DMS 273 (cell line): Measurements from ENCODE around the gene PTPRN2.
"Not testable (repeated sequence)": the region's sequence is repeated elsewhere in the genome, so short reads cannot be mapped to it uniquely, and the experiment has no call there.

Experiments
- DNase-seq: peaks from one replicate; lab custom pipeline; 2025; ENCODE audit not compliant: unreplicated experiment; lab: John Stamatoyannopoulos, UW

The PTPRN2 gene

GRCh38 chr7:158245724-158246041 lies 341.9 kb downstream of the PTPRN2 start:
- DNase-seq: no peak

GRCh38 chr7:158244873-158245723 lies 342.5 kb downstream of the PTPRN2 start:
- no peak for DNase-seq

GRCh38 chr7:158244430-158244829 lies 343.2 kb downstream of the PTPRN2 start:
- DNase-seq: no peak

- no peak for DNase-seq
Measured at GRCh38 chr7:158241919-158242318, 345.7 kb downstream of the PTPRN2 start.

GRCh38 chr7:158240801-158241200 lies 346.8 kb downstream of the PTPRN2 start:
- no peak for DNase-seq

GRCh38 chr7:158239290-158239981 lies 348.2 kb downstream of the PTPRN2 start:
- DNase-seq: peak; percentile 12

GRCh38 chr7:158238616-158239289 lies 348.9 kb downstream of the PTPRN2 start:
- DNase-seq: no peak

GRCh38 chr7:158237672-158238335 lies 349.8 kb downstream of the PTPRN2 start:
- DNase-seq: no peak

- no peak for DNase-seq
Measured at GRCh38 chr7:158236400-158236799, 351.2 kb downstream of the PTPRN2 start.

GRCh38 chr7:158235862-158236261 lies 351.8 kb downstream of the PTPRN2 start:
- no peak for DNase-seq

GRCh38 chr7:158229945-158230344 lies 357.7 kb downstream of the PTPRN2 start:
- no peak for DNase-seq

- DNase-seq: peak; percentile 31
Measured at GRCh38 chr7:158228986-158229385, 358.6 kb downstream of the PTPRN2 start.

- DNase-seq: no peak
Measured at GRCh38 chr7:158228131-158228530, 359.5 kb downstream of the PTPRN2 start.

GRCh38 chr7:158227258-158227984 lies 360.2 kb downstream of the PTPRN2 start:
- no peak for DNase-seq

GRCh38 chr7:158216198-158216597 lies 371.4 kb downstream of the PTPRN2 start:
- no peak for DNase-seq

GRCh38 chr7:158209435-158209834 lies 378.2 kb downstream of the PTPRN2 start:
- DNase-seq: no peak

GRCh38 chr7:158206341-158206740 lies 381.3 kb downstream of the PTPRN2 start:
- DNase-seq: no peak

GRCh38 chr7:158204453-158204852 lies 383.2 kb downstream of the PTPRN2 start:
- DNase-seq: no peak

GRCh38 chr7:158203948-158204347 lies 383.7 kb downstream of the PTPRN2 start:
- DNase-seq: not testable (repeated sequence)

GRCh38 chr7:158194365-158194900 lies 393.2 kb downstream of the PTPRN2 start:
- DNase-seq: no peak
